Mucosa of rectum (tissue), 2 donors: ENCODE measurements around the gene SHANK1.

Experiments used
- H3K27ac ChIP-seq, 2 donors: one replicate each; pipeline ENCODE4 v1.7.0; 2013; ENCODE audit warnings: inconsistent platforms in 2 of 2, low read depth in 2 of 2, low read length in 2 of 2
- H3K27me3 ChIP-seq, 2 donors: one replicate each; pipeline ENCODE4 v1.7.0; 2013; ENCODE audit warnings: low read length in 2 of 2; ENCODE audit not compliant: control insufficient read depth in 2 of 2, insufficient read depth in 2 of 2
- H3K36me3 ChIP-seq, 2 donors: one replicate each; pipeline ENCODE4 v1.7.0; 2013; ENCODE audit warnings: low read length in 2 of 2; ENCODE audit not compliant: control insufficient read depth in 2 of 2, insufficient read depth in 2 of 2
- H3K4me1 ChIP-seq, 2 donors: one replicate each; pipeline ENCODE4 v1.7.0; 2013; ENCODE audit warnings: low read length in 2 of 2, mild to moderate bottlenecking in 1 of 2; ENCODE audit not compliant: control insufficient read depth in 2 of 2, insufficient read depth in 2 of 2
- H3K4me3 ChIP-seq, 2 donors: one replicate each; pipeline ENCODE4 v1.7.0; 2013; ENCODE audit warnings: low read length in 2 of 2
- H3K9ac ChIP-seq, 2 donors: one replicate each; pipeline ENCODE4 v1.7.0; 2013; ENCODE audit warnings: low read length in 2 of 2, low read depth in 1 of 2, mild to moderate bottlenecking in 1 of 2
- H3K9me3 ChIP-seq, 2 donors: one replicate each; pipeline ENCODE4 v1.7.0; 2013; ENCODE audit warnings: low read length in 2 of 2; ENCODE audit not compliant: control insufficient read depth in 2 of 2
- donor health status: healthy.
- donor health status: Normal muscosa, but diverticular disease.

The SHANK1 gene

DNA sequence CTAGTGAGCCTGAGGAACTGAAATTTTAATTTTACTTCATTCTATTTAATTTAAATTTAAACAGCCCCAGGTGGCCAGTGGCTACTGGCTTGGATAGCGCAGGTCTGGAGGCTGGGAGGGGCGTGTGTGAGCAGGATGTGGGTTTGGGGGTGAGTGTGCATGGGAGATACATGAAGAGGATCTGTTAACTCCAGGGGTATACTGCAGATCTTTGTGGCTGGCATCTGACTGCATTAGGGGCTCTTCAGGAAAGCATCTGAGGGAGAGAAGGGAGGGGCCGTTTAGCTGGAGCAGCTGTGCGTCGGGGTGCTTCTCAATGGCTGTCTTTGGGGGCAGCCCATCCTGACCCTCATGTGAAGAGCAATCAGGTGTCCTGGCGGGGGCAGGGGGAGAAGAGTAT, 6.8 kb downstream of the SHANK1 start:
- H3K27me3 ChIP-seq, result peaks cover 4 to 13% of the 10 kb centered on the region in 2 donors
- no peak overlapping the region for H3K9ac ChIP-seq
- H3K4me3 ChIP-seq, result no peak overlapping the region
- H3K36me3 ChIP-seq, result no peaks in the 10 kb centered on the region
- no peak overlapping the region for H3K27ac ChIP-seq
- H3K4me1 ChIP-seq, result no peaks in the 10 kb centered on the region
- no peaks in the 10 kb centered on the region for H3K9me3 ChIP-seq

DNA sequence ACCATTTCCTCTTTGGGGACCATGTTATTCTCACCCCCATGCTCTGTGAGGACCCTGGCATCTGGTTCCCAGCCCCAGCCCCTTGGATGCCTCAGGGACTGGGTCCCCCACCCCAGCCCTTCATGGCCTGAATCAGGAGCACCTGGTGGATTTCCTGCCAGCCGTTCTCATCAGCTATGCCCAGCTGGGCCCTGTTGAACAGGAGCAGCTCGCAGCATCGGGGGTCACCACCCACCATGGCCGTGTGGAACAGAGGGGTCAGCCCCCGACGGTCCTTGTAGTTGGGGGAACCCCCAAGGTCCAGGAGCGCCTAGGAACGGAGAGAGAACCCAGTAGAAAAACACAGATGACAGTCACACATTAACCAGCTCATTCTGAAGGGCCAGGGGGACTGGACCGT, 7.8 kb downstream of the SHANK1 start:
- peaks cover 0 to 5% of the 10 kb centered on the region in 2 donors for H3K27me3 ChIP-seq
- no peak overlapping the region for H3K27ac ChIP-seq

DNA sequence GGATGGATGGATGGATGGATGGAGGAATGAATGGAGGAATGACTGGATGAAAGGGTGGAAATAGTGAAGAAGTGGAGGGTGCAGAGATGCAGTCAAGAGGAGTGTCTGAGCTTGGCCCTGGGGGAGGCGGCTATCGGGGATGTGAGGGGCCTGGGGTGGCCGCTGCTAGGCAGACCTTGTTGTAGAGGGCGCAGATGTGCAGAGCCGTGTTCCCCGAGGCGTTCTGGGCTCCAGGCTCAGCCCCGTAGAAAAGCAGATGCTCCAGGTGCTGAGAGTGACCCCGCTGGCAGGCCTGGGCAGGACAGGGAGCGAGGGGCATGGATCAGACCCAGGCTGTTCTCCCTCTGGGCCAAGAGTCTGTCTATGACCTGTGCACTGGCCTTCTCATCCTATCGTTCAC, 8.4 kb downstream of the SHANK1 start:
- Histone ChIP-seq H3K9me3 (no peaks in the 10 kb centered on the region), H3K27ac (no peak overlapping the region), H3K9ac (no peak overlapping the region), H3K36me3 (no peaks in the 10 kb centered on the region), H3K27me3 (peaks cover 0 to under 1% of the 10 kb centered on the region in 2 donors), H3K4me1 (no peaks in the 10 kb centered on the region), H3K4me3 (no peak overlapping the region)

More for the DNA sequence above, 7.8 kb downstream of the SHANK1 start:
- no peak overlapping the region for H3K4me3 ChIP-seq
- no peaks in the 10 kb centered on the region for H3K9me3 ChIP-seq
- H3K36me3 ChIP-seq, result no peaks in the 10 kb centered on the region
- H3K9ac ChIP-seq, result no peak overlapping the region
- H3K4me1 ChIP-seq, result no peaks in the 10 kb centered on the region

DNA sequence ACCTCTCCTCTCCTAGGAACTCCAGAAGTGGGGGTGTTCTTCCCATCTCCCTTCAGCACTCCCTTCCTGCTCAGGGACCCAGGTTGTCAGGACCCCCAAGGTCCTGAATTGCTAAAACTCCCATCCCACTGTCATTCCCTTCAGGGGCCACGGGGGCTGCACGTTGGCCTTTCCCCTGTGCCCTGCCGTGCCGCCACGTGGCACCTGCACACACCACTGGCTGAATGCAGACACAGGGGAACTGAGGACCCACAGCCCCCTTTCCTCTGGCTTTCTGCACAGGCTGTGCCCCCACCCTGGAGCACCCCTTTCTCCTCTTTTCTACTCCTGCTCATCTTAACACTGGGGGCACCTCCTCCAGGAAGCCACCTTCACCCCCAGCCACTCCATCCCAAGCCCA, 9.0 kb downstream of the SHANK1 start:
- no peaks in the 10 kb centered on the region for H3K27me3 ChIP-seq
- H3K36me3 ChIP-seq, result no peaks in the 10 kb centered on the region
- H3K27ac ChIP-seq, result no peak overlapping the region

DNA sequence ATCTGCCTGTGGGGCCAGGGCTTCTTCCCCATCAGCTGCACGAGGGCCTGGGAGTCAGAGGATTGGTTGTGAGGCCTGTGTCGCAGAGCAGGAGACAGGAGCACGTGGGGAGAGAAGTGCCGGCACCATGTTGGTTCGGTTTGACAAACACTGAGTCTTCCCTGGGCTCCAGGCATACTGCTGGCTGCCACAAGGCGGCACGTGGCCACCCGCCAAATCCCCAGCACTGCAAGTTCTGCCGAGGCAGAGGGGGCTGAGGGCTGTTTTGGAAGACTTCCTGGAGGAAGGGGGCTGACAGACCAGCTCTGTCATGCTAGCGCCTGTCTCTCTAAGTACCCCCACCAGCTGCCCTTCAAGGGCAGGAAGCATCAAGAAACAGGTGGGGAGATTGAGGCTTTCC, 9.5 kb downstream of the SHANK1 start:
- Histone ChIP-seq H3K4me3 (no peak overlapping the region), H3K9me3 (no peaks in the 10 kb centered on the region), H3K9ac (no peak overlapping the region), H3K4me1 (no peaks in the 10 kb centered on the region), H3K36me3 (no peaks in the 10 kb centered on the region), H3K27me3 (no peaks in the 10 kb centered on the region), H3K27ac (no peak overlapping the region)

More for the DNA sequence above, 9.0 kb downstream of the SHANK1 start:
- Histone ChIP-seq H3K4me3 (no peak overlapping the region), H3K9me3 (no peaks in the 10 kb centered on the region), H3K9ac (no peak overlapping the region), H3K4me1 (no peaks in the 10 kb centered on the region)

DNA sequence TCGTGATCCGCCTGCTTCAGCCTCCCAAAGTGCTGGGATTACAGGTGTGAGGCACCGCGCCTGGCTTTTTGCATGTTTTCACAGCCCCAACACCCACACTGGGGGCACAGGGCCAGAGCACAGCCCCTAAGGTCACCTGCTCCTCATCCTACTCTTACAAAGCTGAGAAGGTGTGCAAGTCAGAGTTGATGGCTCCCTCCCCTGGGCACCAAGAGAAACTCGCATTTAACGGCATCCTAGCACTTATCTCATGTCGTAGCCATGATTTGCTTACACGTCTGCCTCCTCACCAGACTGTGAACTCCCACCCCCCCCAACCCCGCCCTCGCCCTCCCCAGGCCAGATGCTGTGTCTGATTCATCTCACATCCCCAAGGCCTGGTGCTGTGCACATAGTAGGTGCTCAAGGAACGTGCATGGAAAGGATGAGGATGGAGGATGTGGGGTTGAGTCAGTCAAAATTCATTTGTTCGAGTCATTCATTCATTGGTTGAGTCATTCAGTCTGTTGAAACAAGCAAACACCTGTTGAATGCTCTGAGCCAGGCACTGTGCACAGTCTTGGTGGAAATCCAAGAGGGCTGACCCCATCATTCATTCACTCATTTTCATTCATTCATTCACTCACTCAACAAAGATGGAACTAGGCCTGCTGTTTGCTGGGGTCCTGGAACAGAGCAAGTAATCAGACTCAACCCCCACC, 11.3 kb downstream of the SHANK1 start:
- H3K36me3 ChIP-seq, result no peaks in the 10 kb centered on the region
- no peaks in the 10 kb centered on the region for H3K9me3 ChIP-seq
- no peaks in the 10 kb centered on the region for H3K4me1 ChIP-seq
- no peak overlapping the region for H3K27ac ChIP-seq
- no peak overlapping the region for H3K9ac ChIP-seq
- peaks cover 5% of the 10 kb centered on the region in 2 donors for H3K27me3 ChIP-seq
- H3K4me3 ChIP-seq, result no peak overlapping the region

DNA sequence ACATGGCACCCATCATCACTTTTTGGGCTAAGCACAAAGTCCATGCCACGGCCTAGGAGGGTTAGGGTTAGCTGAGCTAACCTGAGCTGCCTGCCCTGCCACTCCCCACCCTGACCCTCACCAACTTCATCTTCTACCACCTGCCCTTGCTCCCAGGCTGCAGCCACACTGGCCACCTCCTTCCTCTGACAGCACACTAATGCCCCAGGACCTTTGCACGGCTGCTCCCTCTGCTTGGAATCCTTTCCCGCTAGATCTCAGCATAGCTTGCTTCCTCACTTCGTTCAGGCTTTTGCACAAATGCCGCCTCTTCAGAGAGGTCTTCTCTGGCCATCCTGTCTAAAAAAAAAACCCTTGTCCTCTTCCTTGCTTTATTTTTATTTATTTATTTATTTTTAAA, 13.2 kb downstream of the SHANK1 start:
- Histone ChIP-seq H3K36me3 (no peaks in the 10 kb centered on the region), H3K4me1 (no peaks in the 10 kb centered on the region), H3K4me3 (no peak overlapping the region), H3K9me3 (no peaks in the 10 kb centered on the region), H3K27ac (no peak overlapping the region), H3K9ac (no peak overlapping the region), H3K27me3 (peaks cover 5 to 7% of the 10 kb centered on the region in 2 donors)

DNA sequence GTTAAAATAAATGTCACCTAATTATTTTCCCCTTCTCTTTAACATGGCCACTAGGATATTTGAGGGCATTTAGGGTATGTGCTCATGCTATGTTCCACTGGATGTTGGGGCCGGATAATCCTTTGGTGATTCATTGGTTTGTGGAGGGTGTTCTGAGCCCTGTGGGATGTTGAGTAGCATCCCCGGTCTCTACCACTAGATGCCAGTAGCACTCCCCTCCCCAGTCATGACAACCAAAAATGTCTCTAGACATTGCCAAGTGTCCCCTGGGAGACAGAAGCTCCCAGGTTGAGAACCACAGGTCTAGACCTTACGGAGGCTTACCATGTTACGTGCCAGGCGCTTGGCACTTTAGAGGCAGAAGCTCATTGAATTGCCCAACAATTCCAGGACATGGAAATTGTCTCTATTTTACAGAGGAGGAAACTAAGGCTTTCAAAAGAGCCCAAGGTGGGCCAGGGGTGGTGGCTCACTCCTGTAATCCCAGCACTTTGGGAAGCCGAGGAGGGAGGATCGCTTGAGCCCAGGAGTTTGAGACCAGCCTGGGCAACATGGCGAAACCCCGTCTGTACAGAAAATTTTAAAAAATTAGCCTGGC, 14.1 kb downstream of the SHANK1 start:
- H3K27ac ChIP-seq, result no peak overlapping the region

DNA sequence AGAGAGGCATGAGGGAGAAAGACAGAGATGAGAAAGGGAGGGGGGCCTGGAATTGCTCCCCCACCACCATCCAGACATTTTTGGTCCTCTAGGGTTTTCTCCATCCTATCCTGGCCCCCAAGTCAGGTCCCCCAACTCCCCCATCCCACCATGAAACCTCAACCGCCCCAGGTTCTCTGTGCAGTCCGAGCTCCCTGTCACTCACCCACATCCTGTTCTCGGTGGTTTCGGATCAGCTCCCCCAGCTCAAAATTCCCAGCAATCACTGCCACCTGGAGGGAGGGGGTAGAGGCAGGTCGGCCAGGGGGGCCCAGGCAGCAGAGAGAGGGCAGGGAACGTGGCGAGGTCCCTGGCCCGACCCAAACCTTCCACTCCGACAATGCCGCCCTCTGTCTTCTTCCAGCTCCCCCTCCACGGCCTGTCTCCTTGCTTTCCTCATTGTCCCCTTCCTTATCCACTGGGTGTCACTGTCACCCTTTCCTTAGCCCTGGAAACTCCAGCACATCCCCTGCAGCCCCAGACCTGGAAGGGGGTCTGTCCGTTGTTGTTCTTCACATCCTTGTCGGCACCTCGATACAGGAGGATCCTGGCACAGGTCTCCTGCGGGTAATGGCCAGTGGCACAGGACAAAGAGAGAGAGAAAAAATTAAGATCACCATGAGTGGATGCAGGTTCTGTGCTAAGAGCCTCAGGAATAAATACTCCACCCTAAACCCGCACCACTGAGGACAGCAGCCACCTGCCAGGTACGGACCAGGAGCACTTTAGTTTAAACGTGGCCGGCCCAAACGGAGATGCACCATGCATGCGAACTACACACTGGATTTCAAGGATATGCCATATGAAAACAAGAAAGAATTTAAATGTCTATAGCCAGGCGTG, 15.4 kb downstream of the SHANK1 start:
- Histone ChIP-seq H3K9ac (no peak overlapping the region), H3K4me1 (no peaks in the 10 kb centered on the region), H3K27me3 (peaks cover 5 to 7% of the 10 kb centered on the region in 2 donors), H3K27ac (no peak overlapping the region), H3K9me3 (no peaks in the 10 kb centered on the region), H3K4me3 (no peak overlapping the region), H3K36me3 (no peaks in the 10 kb centered on the region)

More for the DNA sequence above, 14.1 kb downstream of the SHANK1 start:
- Histone ChIP-seq H3K4me1 (no peaks in the 10 kb centered on the region), H3K36me3 (no peaks in the 10 kb centered on the region), H3K4me3 (no peak overlapping the region), H3K27me3 (peaks cover 5 to 7% of the 10 kb centered on the region in 2 donors), H3K9me3 (no peaks in the 10 kb centered on the region), H3K9ac (no peak overlapping the region)
